Measurements from ENCODE around the gene SAMD15.

SAMD15 gene

GRCh38 chr14:77344377-77344996, 32.7 kb upstream of the SAMD15 start:
- TF ChIP-seq Cebpa-rat (IDR thresholded peaks at IDR 0.05): no peak
- no peaks in the 10 kb centered on the region for H3K9me3 ChIP-seq
- H3K9ac ChIP-seq: no peak overlapping the region
- no peak overlapping the region for H3K4me2 ChIP-seq
- H3K27me3 ChIP-seq: no peaks in the 10 kb centered on the region
- H3K36me3 ChIP-seq: peaks cover 60% of the 10 kb centered on the region
- no peak overlapping the region for H3K4me3 ChIP-seq
- no peak overlapping the region for H3K27ac ChIP-seq
- H4K20me1 ChIP-seq: no peaks in the 10 kb centered on the region
- H3K4me1 ChIP-seq: no peaks in the 10 kb centered on the region

GRCh38 chr14:77346495-77346894, 30.7 kb upstream of the SAMD15 start:
- Histone ChIP-seq H3K9me3 (no peaks in the 10 kb centered on the region), H3K4me3 (no peak overlapping the region), H3K27me3 (no peaks in the 10 kb centered on the region), H4K20me1 (no peaks in the 10 kb centered on the region), H3K27ac (no peak overlapping the region), H3K4me1 (no peaks in the 10 kb centered on the region), H3K36me3 (peaks cover 49% of the 10 kb centered on the region), H3K4me2 (no peak overlapping the region), H3K9ac (no peak overlapping the region)
- no peak for TF ChIP-seq Cebpa-rat (IDR thresholded peaks at IDR 0.05)

- no peaks in the 10 kb centered on the region for H3K4me1 ChIP-seq
- H3K9ac ChIP-seq: no peak overlapping the region
- no peaks in the 10 kb centered on the region for H4K20me1 ChIP-seq
- H3K36me3 ChIP-seq: peaks cover 37% of the 10 kb centered on the region
- H3K4me3 ChIP-seq: no peak overlapping the region
- TF ChIP-seq Cebpa-rat (IDR thresholded peaks at IDR 0.05): no peak
- H3K27ac ChIP-seq: no peak overlapping the region
- H3K4me2 ChIP-seq: no peak overlapping the region
- no peaks in the 10 kb centered on the region for H3K9me3 ChIP-seq
- H3K27me3 ChIP-seq: no peaks in the 10 kb centered on the region
These were observed 29.4 kb upstream of the SAMD15 start for GRCh38 chr14:77347751-77348150.

- H3K4me3 ChIP-seq: no peak overlapping the region
- H3K36me3 ChIP-seq: peaks cover 18% of the 10 kb centered on the region; the same call in 1 of the 2 replicates
- no peak overlapping the region for H3K9ac ChIP-seq
- no peaks in the 10 kb centered on the region for H3K9me3 ChIP-seq
- TF ChIP-seq Cebpa-rat (IDR thresholded peaks at IDR 0.05): no peak
- no peaks in the 10 kb centered on the region for H3K27me3 ChIP-seq
- no peak overlapping the region for H3K27ac ChIP-seq
- H3K4me1 ChIP-seq: no peaks in the 10 kb centered on the region
- H3K4me2 ChIP-seq: no peak overlapping the region
- H4K20me1 ChIP-seq: no peaks in the 10 kb centered on the region
These were observed 23.6 kb upstream of the SAMD15 start for GRCh38 chr14:77353469-77354141.

- Histone ChIP-seq H3K4me1 (no peaks in the 10 kb centered on the region), H3K36me3 (peaks cover 3% of the 10 kb centered on the region; the same call in 1 of the 2 replicates), H4K20me1 (no peaks in the 10 kb centered on the region), H3K9me3 (no peaks in the 10 kb centered on the region), H3K9ac (no peak overlapping the region), H3K4me2 (no peak overlapping the region), H3K27ac (no peak overlapping the region), H3K4me3 (no peak overlapping the region), H3K27me3 (no peaks in the 10 kb centered on the region)
- TF ChIP-seq Cebpa-rat (IDR thresholded peaks at IDR 0.05): no peak
These were observed 21.4 kb upstream of the SAMD15 start for GRCh38 chr14:77355811-77356210.

GRCh38 chr14:77356899-77357298, 20.3 kb upstream of the SAMD15 start:
- Histone ChIP-seq H4K20me1 (no peaks in the 10 kb centered on the region), H3K4me3 (no peak overlapping the region), H3K9ac (no peak overlapping the region), H3K4me1 (no peaks in the 10 kb centered on the region), H3K9me3 (no peaks in the 10 kb centered on the region), H3K4me2 (no peak overlapping the region), H3K27ac (no peak overlapping the region), H3K36me3 (no peaks in the 10 kb centered on the region), H3K27me3 (no peaks in the 10 kb centered on the region)
- no peak for TF ChIP-seq Cebpa-rat (IDR thresholded peaks at IDR 0.05)

GRCh38 chr14:77359626-77360025, 17.6 kb upstream of the SAMD15 start:
- Histone ChIP-seq H3K4me2 (no peak overlapping the region), H3K9me3 (no peaks in the 10 kb centered on the region), H4K20me1 (no peaks in the 10 kb centered on the region), H3K4me3 (no peak overlapping the region), H3K27ac (no peak overlapping the region), H3K36me3 (no peaks in the 10 kb centered on the region), H3K9ac (no peak overlapping the region), H3K27me3 (no peaks in the 10 kb centered on the region), H3K4me1 (no peaks in the 10 kb centered on the region)
- TF ChIP-seq Cebpa-rat (IDR thresholded peaks at IDR 0.05): no peak

GRCh38 chr14:77364146-77364545, 13.0 kb upstream of the SAMD15 start:
- Histone ChIP-seq H3K9me3 (no peaks in the 10 kb centered on the region), H3K4me2 (no peak overlapping the region), H3K36me3 (0 out of 2 replicates have a peak, but pooled peaks cover 3% of the 10 kb centered on the region), H4K20me1 (no peaks in the 10 kb centered on the region), H3K27me3 (no peaks in the 10 kb centered on the region), H3K27ac (no peak overlapping the region), H3K9ac (no peak overlapping the region), H3K4me1 (peaks cover 3% of the 10 kb centered on the region), H3K4me3 (no peak overlapping the region)
- TF ChIP-seq Cebpa-rat (IDR thresholded peaks at IDR 0.05): no peak

- Histone ChIP-seq H4K20me1 (no peaks in the 10 kb centered on the region), H3K9me3 (no peaks in the 10 kb centered on the region), H3K4me2 (peak overlapping the region; percentile 65), H3K27ac (no peak overlapping the region), H3K4me1 (peaks cover 19% of the 10 kb centered on the region), H3K4me3 (no peak overlapping the region), H3K9ac (no peak overlapping the region), H3K27me3 (no peaks in the 10 kb centered on the region), H3K36me3 (0 out of 2 replicates have a peak, but pooled peaks cover 3% of the 10 kb centered on the region)
- no peak for TF ChIP-seq Cebpa-rat (IDR thresholded peaks at IDR 0.05)
These were observed 7.9 kb upstream of the SAMD15 start for GRCh38 chr14:77369285-77369684.

GRCh38 chr14:77372304-77372841, 4.8 kb upstream of the SAMD15 start:
- H3K9me3 ChIP-seq: no peaks in the 10 kb centered on the region
- H3K4me3 ChIP-seq: no peak overlapping the region
- H3K9ac ChIP-seq: no peak overlapping the region
- H3K36me3 ChIP-seq: no peaks in the 10 kb centered on the region
- H3K27ac ChIP-seq: no peak overlapping the region
- peaks cover 36% of the 10 kb centered on the region for H3K4me1 ChIP-seq
- TF ChIP-seq Cebpa-rat (IDR thresholded peaks at IDR 0.05): no peak
- H4K20me1 ChIP-seq: no peaks in the 10 kb centered on the region
- no peaks in the 10 kb centered on the region for H3K27me3 ChIP-seq
- H3K4me2 ChIP-seq: peak overlapping the region; percentile 53
